Panc1 (cell line): ENCODE results near the gene HOXA7. TPM values are rescaled to one million over a fixed set of nuclear protein-coding genes. Genes with fewer than 3 reads are reported as not detected.

Source experiments
- ATAC-seq: fragments of 200-7000 bp; cut with Tn5 transposase; 2 replicates; pipeline ENCODE4 v1.9.1; 2020; ENCODE audit warnings: mild to moderate bottlenecking, moderate library complexity
- BruUV-seq: library from RNA; stranded (reverse); fragments of 400-500 nt; replicated peaks from 2 replicates; lab custom pipeline; 2021; lab: Mats Ljungman, UMichigan
- CTCF ChIA-PET: fragments of 300-600 bp; sonication (Branson Sonifier 250); formaldehyde crosslinking; loops from one replicate; lab custom pipeline; 2022; ENCODE audit warnings: antibody characterized with exemption; lab: Charles Lee
- POLR2A ChIA-PET: fragments of 300-600 bp; sonication (Branson Sonifier 250); formaldehyde crosslinking; loops from one replicate; lab custom pipeline; 2022; ENCODE audit warnings: antibody characterized with exemption; lab: Charles Lee
- DNase-seq: peaks from one replicate; pipeline ENCODE4 v3.0.0-alpha.2; 2010; ENCODE audit warnings: low read depth, low spot score
- H3K27ac ChIP-seq: 2 replicates; pipeline ENCODE4 v1.5.1; 2011; ENCODE audit warnings: mild to moderate bottlenecking, low read length, inconsistent platforms
- H3K27me3 ChIP-seq: fragments of 200-500 bp; sonication (Bioruptor generic); 2 replicates; pipeline ENCODE4 v1.6.0; 2014; ENCODE audit warnings: low read length, inconsistent platforms; ENCODE audit not compliant: control insufficient read depth, insufficient read depth
- H3K36me3 ChIP-seq: fragments of 200-500 bp; sonication (Bioruptor generic); 2 replicates; pipeline ENCODE4 v1.5.1; 2014; ENCODE audit warnings: inconsistent platforms, mild to moderate bottlenecking, low read length, moderate library complexity; ENCODE audit not compliant: control insufficient read depth, insufficient read depth
- H3K4me1 ChIP-seq: 2 replicates; pipeline ENCODE4 v1.5.1; 2011; ENCODE audit warnings: inconsistent platforms, mild to moderate bottlenecking, low read length, moderate library complexity; ENCODE audit not compliant: control insufficient read depth, insufficient read depth
- H3K4me3 ChIP-seq, 2 experiments: 2 replicates each; pipeline ENCODE4 v1.5.1; 2011 to 2012; ENCODE audit warnings: low read depth in 2 of 2, low read length in 2 of 2, mild to moderate bottlenecking in 2 of 2, inconsistent platforms in 1 of 2, moderate library complexity in 1 of 2
- H3K9me3 ChIP-seq: fragments of 200-500 bp; sonication (Bioruptor generic); 2 replicates; pipeline ENCODE4 v1.5.1; 2014; ENCODE audit warnings: low read depth, mild to moderate bottlenecking, inconsistent platforms, low read length, moderate library complexity; ENCODE audit not compliant: control insufficient read depth, insufficient read depth
- CTCF ChIP-seq: fragments of 450-650 bp; IDR thresholded peaks from 2 replicates; pipeline ENCODE4 v1.5.1; 2017; ENCODE audit warnings: mild to moderate bottlenecking
- POLR2AphosphoS5 ChIP-seq: IDR thresholded peaks from 2 replicates; pipeline ENCODE4 v1.6.1; 2012; ENCODE audit warnings: mild to moderate bottlenecking, low read depth, low read length, moderate library complexity
- REST ChIP-seq, 2 experiments: IDR thresholded peaks; 2 replicates each; pipeline ENCODE4 v1.6.1; 2011 to 2012; ENCODE audit warnings: low read depth in 2 of 2, control low read depth in 1 of 2, low read length in 1 of 2, mild to moderate bottlenecking in 1 of 2, moderate library complexity in 1 of 2; ENCODE audit not compliant: insufficient read depth in 1 of 2
- SIN3A ChIP-seq: IDR thresholded peaks from 2 replicates; pipeline ENCODE4 v1.6.1; 2012; ENCODE audit warnings: low read depth, mild to moderate bottlenecking, low read length, moderate library complexity, borderline replicate concordance; ENCODE audit not compliant: insufficient read depth
- TCF7L2 ChIP-seq: IDR thresholded peaks from 2 replicates; pipeline ENCODE4 v1.6.1; 2011; ENCODE audit warnings: mild to moderate bottlenecking, low read depth, low read length, inconsistent platforms
- in situ Hi-C: cut with HindIII; loops from 2 replicates; pipeline ENCODE4 v1.10.0; 2016; ENCODE audit warnings: low sequenced_read_pairs, low pct_unique_long_range_greater_than_20kb
- intact Hi-C: fragments of 100-400 bp; cut with micrococcal nuclease; formaldehyde crosslinking; loops from one replicate; pipeline ENCODE4 v1.10.0; 2022; ENCODE audit not compliant: unreplicated experiment
- total RNA-seq: library from RNA; stranded (reverse); gene quantifications from one replicate; pipeline ENCODE4 v1.2.1, GENCODE V29; 2021; ENCODE audit not compliant: unreplicated experiment

Gene HOXA7
- total RNA-seq, 1 experiment from 2014 or later = not detected

- in situ Hi-C loops (no loop called here), intact Hi-C loops (no loop called here)
- Histone ChIP-seq H3K27me3 (no peaks in the 10 kb centered on the region), H3K4me1 (peaks cover 72% of the 10 kb centered on the region), H3K4me3 (peak overlapping the region; percentile 21 to 33), H3K27ac (peak overlapping the region; percentile 98), H3K36me3 (no peaks in the 10 kb centered on the region), H3K9me3 (no peaks in the 10 kb centered on the region)
- BruUV-seq = no TSS peak
- DNase-seq (no peak), ATAC-seq (peak; percentile 63)
- ChIA-PET POLR2A (no interaction called here), CTCF (interaction anchor here (1.7 kb wide), 1 partner anchor 14 kb away, joined by 5 read pairs; no protein-coding TSS in a partner anchor)
- no peak for TF ChIP-seq SIN3A
- peak; percentile 31 for TF ChIP-seq CTCF
These were observed 22.9 kb downstream of the HOXA7 start for GRCh38 chr7:27133409-27134231.

- ChIA-PET CTCF (no interaction called here), POLR2A (interaction anchor here (0.6 kb wide), 1 partner anchor 222 kb away, joined by 10 read pairs; no protein-coding TSS in a partner anchor)
- no peak overlapping the region; a peak in 1 of 4 replicates for H3K4me3 ChIP-seq
- DNase-seq = no peak
- peak overlapping the region; percentile 98 for H3K27ac ChIP-seq
- no peaks in the 10 kb centered on the region for H3K9me3 ChIP-seq
- no peaks in the 10 kb centered on the region for H3K27me3 ChIP-seq
- BruUV-seq = no TSS peak
- intact Hi-C loops (no loop called here), in situ Hi-C loops (no loop called here)
- no peaks in the 10 kb centered on the region for H3K36me3 ChIP-seq
- ATAC-seq = no peak
- TF ChIP-seq REST (IDR thresholded peaks at IDR 0.05; ENCODE audit: insufficient read depth in 1 of 2, low read depth in 2 of 2, low read length in 1 of 2) (no peak), POLR2AphosphoS5 (no peak), CTCF (no peak), TCF7L2 (no peak), SIN3A (no peak)
- H3K4me1 ChIP-seq = peaks cover 74% of the 10 kb centered on the region
These were observed 23.5 kb downstream of the HOXA7 start for GRCh38 chr7:27132978-27133377.
